Endothelial cell of umbilical vein (primary cell): ENCODE data around the gene CEP295NL. TPM values are rescaled to one million over a fixed set of nuclear protein-coding genes. Genes with fewer than 3 reads are reported as not detected.
A peak's percentile ranks its signal among the peaks of the same experiment; 100 is the strongest.

ENCODE experiments used
- BruUV-seq: library from RNA; stranded (reverse); fragments of 400-500 nt; replicated peaks from 2 replicates; lab custom pipeline; 2021; lab: Mats Ljungman, UMichigan
- CTCF ChIA-PET: fragments of 300-600, 350-600 bp; sonication (Branson Sonifier 250); formaldehyde crosslinking; loops from one replicate; lab custom pipeline; 2021; ENCODE audit warnings: antibody characterized with exemption, inconsistent platforms; lab: Charles Lee
- POLR2A ChIA-PET: fragments of 300-600, 350-600 bp; sonication (Branson Sonifier 250); formaldehyde crosslinking; loops from one replicate; lab custom pipeline; 2021; ENCODE audit warnings: antibody characterized with exemption, inconsistent platforms; lab: Charles Lee
- DNase-seq: peaks from one replicate; pipeline ENCODE4 v3.0.0-alpha.2; 2011; ENCODE audit warnings: low read depth, low spot score
- FAIRE-seq: peaks from 2 replicates; lab custom pipeline; 2011; peaks lifted over from hg19 to GRCh38; lab: Jason Lieb, UNC
- H2AFZ ChIP-seq: 2 replicates; pipeline ENCODE4 v1.6.0; 2012; ENCODE audit warnings: low read depth, low read length, control low read depth, inconsistent platforms
- H3K27ac ChIP-seq: 2 replicates; pipeline ENCODE4 v1.5.1; 2011; ENCODE audit warnings: low read depth, mild to moderate bottlenecking, control low read depth, low read length, moderate library complexity; ENCODE audit not compliant: insufficient read depth
- H3K27me3 ChIP-seq, 2 experiments: 2 replicates each; pipeline versions ENCODE4 v1.6.0 to v1.6.1; 2011; ENCODE audit warnings: low read length in 2 of 2, mixed read lengths in 1 of 2; ENCODE audit not compliant: control insufficient read depth in 2 of 2, insufficient read depth in 2 of 2
- H3K36me3 ChIP-seq, 2 experiments: 2 replicates in 1 of 2; 3 replicates in 1 of 2; pipeline ENCODE4 v1.5.1; 2011; ENCODE audit warnings: low read length in 2 of 2, mild to moderate bottlenecking in 1 of 2, moderate library complexity in 1 of 2; ENCODE audit not compliant: control insufficient read depth in 2 of 2, insufficient read depth in 2 of 2; ENCODE audit errors: extremely low read depth in 1 of 2
- H3K4me1 ChIP-seq: 3 replicates; pipeline ENCODE4 v1.5.1; 2011; ENCODE audit warnings: mild to moderate bottlenecking, low read length; ENCODE audit not compliant: control insufficient read depth, insufficient read depth; ENCODE audit errors: extremely low read depth
- H3K4me2 ChIP-seq: 2 replicates; pipeline ENCODE4 v1.6.1; 2011; ENCODE audit warnings: low read length, control low read depth, mixed read lengths; ENCODE audit not compliant: insufficient read depth
- H3K4me3 ChIP-seq, 3 experiments: fragments of 200-600 bp in 1 of 3; sonication (generic), shearing (Covaris generic) in 1 of 3; replicated peaks in 1 of 3; 2 replicates each; pipeline ENCODE4 v1.5.1; 2011 to 2016; ENCODE audit warnings: control low read depth in 3 of 3, low read length in 3 of 3, mild to moderate bottlenecking in 2 of 3, inconsistent platforms in 1 of 3, low read depth in 1 of 3, moderate library complexity in 1 of 3; ENCODE audit not compliant: insufficient read depth in 1 of 3
- H3K79me2 ChIP-seq: 2 replicates; pipeline ENCODE4 v1.6.0; 2012; ENCODE audit warnings: low read length, inconsistent platforms; ENCODE audit not compliant: control insufficient read depth, insufficient read depth
- H3K9ac ChIP-seq: replicated peaks from 2 replicates; pipeline ENCODE3; 2011; ENCODE audit warnings: low read length, control low read depth; ENCODE audit not compliant: insufficient read depth; ENCODE audit errors: extremely low read depth
- H3K9me1 ChIP-seq: replicated peaks from 3 replicates; pipeline ENCODE4 v1.6.0; 2011; ENCODE audit warnings: mild to moderate bottlenecking, low read length; ENCODE audit not compliant: control insufficient read depth, insufficient read depth; ENCODE audit errors: extremely low read depth
- H3K9me3 ChIP-seq: replicated peaks from 2 replicates; pipeline ENCODE4 v1.5.1; 2012; ENCODE audit warnings: low read length, inconsistent platforms; ENCODE audit not compliant: control insufficient read depth, insufficient read depth
- H4K20me1 ChIP-seq: replicated peaks from 2 replicates; pipeline ENCODE3; 2011; ENCODE audit warnings: mild to moderate bottlenecking, low read length; ENCODE audit not compliant: control insufficient read depth, insufficient read depth; ENCODE audit errors: extremely low read depth
- EZH2 ChIP-seq: IDR thresholded peaks from 2 replicates; pipeline ENCODE4 v1.6.1; 2012; ENCODE audit warnings: borderline replicate concordance, low read depth, mild to moderate bottlenecking, moderate library complexity, low read length, inconsistent platforms; ENCODE audit not compliant: severe bottlenecking
- FOS ChIP-seq: IDR thresholded peaks from 2 replicates; pipeline ENCODE4 v1.6.1; 2011; ENCODE audit warnings: mild to moderate bottlenecking, low read length, moderate library complexity, borderline replicate concordance; ENCODE audit not compliant: insufficient read depth
- GATA2 ChIP-seq: IDR thresholded peaks from 2 replicates; pipeline ENCODE4 v1.7.0; 2011; ENCODE audit warnings: low read depth, mild to moderate bottlenecking, moderate library complexity, mixed read lengths, low read length; ENCODE audit not compliant: insufficient read length, insufficient read depth
- JUN ChIP-seq: IDR thresholded peaks from 2 replicates; pipeline ENCODE4 v1.6.1; 2011; ENCODE audit warnings: borderline replicate concordance, low read depth; ENCODE audit not compliant: insufficient read length, insufficient read depth
- MYC ChIP-seq: IDR thresholded peaks from one replicate; pipeline ENCODE4 v1.6.1; 2011; ENCODE audit warnings: mild to moderate bottlenecking, low read depth, low read length
- POLR2A ChIP-seq: IDR thresholded peaks from 2 replicates; pipeline ENCODE4 v1.6.1; 2012; ENCODE audit warnings: low read depth, mild to moderate bottlenecking, control low read depth, low read length
- POLR2AphosphoS5 ChIP-seq: IDR thresholded peaks from 2 replicates; pipeline ENCODE4 v1.6.1; 2012; ENCODE audit warnings: low read depth, mild to moderate bottlenecking, control low read depth, low read length, moderate library complexity; ENCODE audit not compliant: insufficient read depth
- dilution Hi-C: fragments of 300-500 bp; cut with MboI; formaldehyde crosslinking; loops from one replicate; pipeline ENCODE4 v1.15.0; 2019; ENCODE audit warnings: low sequenced_read_pairs; ENCODE audit not compliant: extremely low pct_ligation_motif_present
- intact Hi-C: fragments of 100-400 bp; cut with micrococcal nuclease; formaldehyde crosslinking; loops from one replicate; pipeline ENCODE4 v1.10.0; 2022
- polyA plus RNA-seq, 4 experiments: library from polyadenylated mRNA; depleted of rRNA in 3 of 4; stranded (reverse) in 3 of 4; unstranded in 1 of 4; fragments of >200 nt; gene quantifications; 2 replicates each; pipeline versions ENCODE4 v1.2.1 to v1.2.3, GENCODE V29; 2011 to 2012; ENCODE audit warnings: missing spikeins in 1 of 4
- total RNA-seq: library from RNA; stranded (reverse); gene quantifications from 2 replicates; pipeline ENCODE4 v1.2.3, GENCODE V29; 2021
- TF ChIP-seq, protein P1 (sequence below): IDR thresholded peaks from 2 replicates; pipeline ENCODE4 v1.6.1; 2011; ENCODE audit not compliant: insufficient read depth, insufficient read length
- TF ChIP-seq, protein P2 (sequence below), 2 donors: IDR thresholded peaks; 1 replicate in 1 of 2; 2 replicates in 1 of 2; pipeline ENCODE4 v1.5.1; 2011; ENCODE audit warnings: low read length in 2 of 2, mild to moderate bottlenecking in 2 of 2, moderate library complexity in 2 of 2, control low read depth in 1 of 2, inconsistent platforms in 1 of 2, low read depth in 1 of 2; ENCODE audit not compliant: insufficient read depth in 1 of 2; ENCODE audit errors: extremely low read depth in 1 of 2

The CEP295NL gene
- total and polyA plus RNA-seq, 2 donors (not counting 3 experiments of a cell fraction or from before 2014, with no cell fraction given), result 0.10 to 8.3 TPM

DNA sequence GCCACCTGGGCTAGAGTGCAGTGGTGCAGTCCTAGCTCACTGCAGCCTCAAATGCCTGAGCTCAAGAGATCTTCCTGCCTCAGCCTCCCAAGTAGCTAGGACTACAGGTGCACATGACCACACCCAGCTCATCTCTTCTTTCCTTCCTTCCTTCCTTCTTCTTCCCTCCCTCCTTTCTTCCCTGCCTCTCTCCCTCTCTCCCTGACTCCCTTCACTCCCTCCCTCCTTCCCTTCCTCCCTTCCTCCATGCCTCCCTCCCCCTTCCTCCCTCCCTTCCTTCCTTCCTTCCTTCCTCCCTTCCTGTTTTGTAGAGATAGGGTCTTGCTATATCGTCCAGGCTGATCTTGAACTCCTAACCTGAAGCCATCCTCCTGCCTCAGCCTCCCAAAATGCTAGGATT is 38.9 kb downstream of the CEP295NL start:
- TF ChIP-seq GATA2 (no peak), MYC (no peak), POLR2A (no peak), POLR2AphosphoS5 (no peak), EZH2 (no peak), FOS (no peak), JUN (no peak)
- TF ChIP-seq, protein P1, sequence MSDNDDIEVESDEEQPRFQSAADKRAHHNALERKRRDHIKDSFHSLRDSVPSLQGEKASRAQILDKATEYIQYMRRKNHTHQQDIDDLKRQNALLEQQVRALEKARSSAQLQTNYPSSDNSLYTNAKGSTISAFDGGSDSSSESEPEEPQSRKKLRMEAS, result no peak
- TF ChIP-seq, protein P2, sequence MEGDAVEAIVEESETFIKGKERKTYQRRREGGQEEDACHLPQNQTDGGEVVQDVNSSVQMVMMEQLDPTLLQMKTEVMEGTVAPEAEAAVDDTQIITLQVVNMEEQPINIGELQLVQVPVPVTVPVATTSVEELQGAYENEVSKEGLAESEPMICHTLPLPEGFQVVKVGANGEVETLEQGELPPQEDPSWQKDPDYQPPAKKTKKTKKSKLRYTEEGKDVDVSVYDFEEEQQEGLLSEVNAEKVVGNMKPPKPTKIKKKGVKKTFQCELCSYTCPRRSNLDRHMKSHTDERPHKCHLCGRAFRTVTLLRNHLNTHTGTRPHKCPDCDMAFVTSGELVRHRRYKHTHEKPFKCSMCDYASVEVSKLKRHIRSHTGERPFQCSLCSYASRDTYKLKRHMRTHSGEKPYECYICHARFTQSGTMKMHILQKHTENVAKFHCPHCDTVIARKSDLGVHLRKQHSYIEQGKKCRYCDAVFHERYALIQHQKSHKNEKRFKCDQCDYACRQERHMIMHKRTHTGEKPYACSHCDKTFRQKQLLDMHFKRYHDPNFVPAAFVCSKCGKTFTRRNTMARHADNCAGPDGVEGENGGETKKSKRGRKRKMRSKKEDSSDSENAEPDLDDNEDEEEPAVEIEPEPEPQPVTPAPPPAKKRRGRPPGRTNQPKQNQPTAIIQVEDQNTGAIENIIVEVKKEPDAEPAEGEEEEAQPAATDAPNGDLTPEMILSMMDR (IDR thresholded peaks at IDR 0.05; ENCODE audit: extremely low read depth in 1 of 2, insufficient read depth in 1 of 2, low read depth in 1 of 2, low read length in 2 of 2), result no peak
- DNase-seq (no peak), FAIRE-seq (peak; percentile 26)
- no peak overlapping the region for H3K4me2 ChIP-seq
- H3K27me3 ChIP-seq, result no peaks in the 10 kb centered on the region
- H3K4me3 ChIP-seq, result no peak overlapping the region
- H3K79me2 ChIP-seq, result no peaks in the 10 kb centered on the region
- H3K36me3 ChIP-seq, result peaks cover 0 to 12% of the 10 kb centered on the region in 2 experiments
- ChIA-PET CTCF (interaction anchor here (0.7 to 6.7 kb wide), 6 partner anchors 10 to 111 kb away, joined by 3 to 171 read pairs (median 4); no protein-coding TSS in a partner anchor), POLR2A (no interaction called here)
- no peaks in the 10 kb centered on the region for H3K9me1 ChIP-seq
- no peak overlapping the region for H3K9ac ChIP-seq
- dilution Hi-C loops (no loop called here), intact Hi-C loops (no loop called here)
- H3K27ac ChIP-seq, result no peak overlapping the region
- H3K9me3 ChIP-seq, result no peaks in the 10 kb centered on the region
- BruUV-seq, result no TSS peak
- peaks cover 22% of the 10 kb centered on the region for H3K4me1 ChIP-seq
- H4K20me1 ChIP-seq, result no peaks in the 10 kb centered on the region
- no peak overlapping the region for H2AFZ ChIP-seq
